Effector CD8-positive, alpha-beta T cell (primary cell): ENCODE results near the gene SESN3.
"Not testable (repeated sequence)": the region's sequence is repeated elsewhere in the genome, so short reads cannot be mapped to it uniquely, and the experiment has no call there.

Source experiments
- DNase-seq: peaks from one replicate; lab custom pipeline; 2025; lab: John Stamatoyannopoulos, UW
- total RNA-seq, 4 experiments: gene quantifications; one replicate each; lab custom pipeline; 2026; lab: John Stamatoyannopoulos, UW

Gene SESN3, protein sequence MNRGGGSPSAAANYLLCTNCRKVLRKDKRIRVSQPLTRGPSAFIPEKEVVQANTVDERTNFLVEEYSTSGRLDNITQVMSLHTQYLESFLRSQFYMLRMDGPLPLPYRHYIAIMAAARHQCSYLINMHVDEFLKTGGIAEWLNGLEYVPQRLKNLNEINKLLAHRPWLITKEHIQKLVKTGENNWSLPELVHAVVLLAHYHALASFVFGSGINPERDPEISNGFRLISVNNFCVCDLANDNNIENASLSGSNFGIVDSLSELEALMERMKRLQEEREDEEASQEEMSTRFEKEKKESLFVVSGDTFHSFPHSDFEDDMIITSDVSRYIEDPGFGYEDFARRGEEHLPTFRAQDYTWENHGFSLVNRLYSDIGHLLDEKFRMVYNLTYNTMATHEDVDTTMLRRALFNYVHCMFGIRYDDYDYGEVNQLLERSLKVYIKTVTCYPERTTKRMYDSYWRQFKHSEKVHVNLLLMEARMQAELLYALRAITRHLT
- 83.9 to 1,002 (median 176) reads per million in 4 experiments for total RNA-seq

DNA sequence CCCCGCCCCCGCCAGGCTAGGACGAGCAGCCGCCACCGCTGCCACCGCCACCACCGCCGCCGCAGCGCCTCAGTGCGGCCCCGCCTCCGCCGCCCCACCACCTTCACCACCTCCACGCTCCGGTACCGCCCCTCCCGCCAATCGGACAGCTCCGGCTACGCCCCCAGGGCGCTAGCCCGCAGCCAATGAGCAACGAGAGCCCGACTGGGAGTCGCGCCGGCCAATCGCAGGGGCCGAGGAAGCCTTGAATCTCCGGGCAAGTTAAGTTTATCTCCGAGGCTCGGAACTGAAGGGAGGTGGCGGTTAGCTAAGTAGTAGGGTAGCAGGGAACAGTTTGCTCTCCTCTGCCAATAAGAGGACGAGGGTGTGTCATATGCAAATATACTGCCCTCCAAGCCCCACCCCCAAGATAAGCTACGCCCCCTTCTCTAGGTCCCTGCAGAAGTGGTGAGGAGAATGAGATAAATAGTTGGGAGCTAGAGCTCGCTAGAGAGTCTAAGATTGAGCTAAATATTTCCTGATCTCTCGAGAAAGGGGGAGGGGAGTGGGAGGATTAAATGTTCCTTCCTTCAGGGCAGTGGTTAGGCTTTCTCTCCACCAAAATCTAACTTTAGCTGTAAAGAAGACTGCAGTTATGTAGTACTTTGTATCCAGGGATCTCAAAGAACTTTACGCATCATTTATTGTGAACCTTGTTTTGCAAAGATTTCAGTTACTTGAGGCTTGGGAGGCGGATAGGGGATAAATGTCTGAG lies at the start of gene SESN3:
Gene SESN3 (minus strand): TSS at position 76 of the 754 bp plus-strand sequence. CDS start 342 bp downstream, outside the sequence.
- DNase-seq, result peak; percentile 97

DNA sequence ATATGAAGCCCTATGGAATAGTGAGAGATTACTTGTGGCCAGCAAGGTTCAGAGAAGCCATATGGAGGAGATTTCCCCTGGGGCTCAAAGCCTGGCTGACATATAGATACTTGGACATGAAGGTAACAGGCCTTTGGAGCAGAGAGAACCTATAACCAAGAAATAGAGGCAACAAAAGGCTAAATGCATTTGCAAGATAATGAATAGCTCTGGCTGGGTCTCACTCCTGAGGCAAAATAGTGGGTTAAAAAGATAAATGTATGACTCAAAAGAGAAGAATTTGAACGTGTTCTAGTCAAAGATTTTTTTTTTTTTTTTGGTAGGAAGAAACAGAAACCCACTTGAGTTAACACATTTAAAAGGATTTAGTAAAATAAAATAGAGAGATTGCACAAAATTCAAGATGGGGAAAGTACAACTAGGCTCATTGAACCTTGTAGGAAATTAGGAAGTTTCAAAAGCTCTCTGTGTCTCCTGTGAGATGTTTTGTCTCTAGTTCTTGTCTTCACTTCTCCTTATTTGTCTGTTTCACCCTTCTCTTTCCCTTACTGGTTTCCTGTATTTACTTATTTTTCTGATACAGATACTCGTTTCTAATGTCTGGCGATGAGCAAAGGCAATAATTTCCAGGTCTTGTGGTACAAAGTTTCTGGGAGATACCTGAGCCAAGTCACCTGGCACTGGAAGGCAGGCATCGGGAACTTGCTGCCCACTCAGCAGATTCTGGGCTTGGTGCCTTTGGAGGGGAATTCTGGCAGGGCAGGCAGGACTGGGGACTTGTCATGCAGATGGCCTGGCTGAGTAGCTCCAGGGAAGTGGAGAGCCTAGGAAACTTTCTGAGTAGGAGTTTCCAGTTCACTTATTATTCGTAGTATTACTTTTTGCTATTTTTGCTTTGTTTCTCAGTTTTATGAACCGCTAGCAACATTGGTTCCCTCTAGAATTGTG lies 49.2 kb upstream of the SESN3 start:
- no peak for DNase-seq

DNA sequence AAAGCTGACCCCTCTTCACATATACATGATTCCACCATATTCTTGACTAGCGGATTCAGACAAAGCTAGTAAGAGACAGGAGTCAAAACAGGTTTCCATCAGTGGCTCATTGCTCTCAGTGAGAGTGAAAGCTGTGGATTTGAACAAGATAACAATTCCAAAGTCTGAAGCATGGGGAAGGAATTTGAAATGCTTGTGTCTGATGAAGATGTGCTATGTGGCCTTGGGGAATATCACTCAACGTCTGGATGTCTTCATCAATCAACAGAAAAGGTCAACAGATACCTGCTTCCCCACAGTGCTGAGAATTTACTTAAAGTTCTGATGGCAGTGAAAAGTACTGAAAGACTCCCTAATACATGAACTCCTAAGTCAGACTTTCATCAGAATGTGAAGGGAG lies 46.9 kb upstream of the SESN3 start:
- DNase-seq, result no peak

DNA sequence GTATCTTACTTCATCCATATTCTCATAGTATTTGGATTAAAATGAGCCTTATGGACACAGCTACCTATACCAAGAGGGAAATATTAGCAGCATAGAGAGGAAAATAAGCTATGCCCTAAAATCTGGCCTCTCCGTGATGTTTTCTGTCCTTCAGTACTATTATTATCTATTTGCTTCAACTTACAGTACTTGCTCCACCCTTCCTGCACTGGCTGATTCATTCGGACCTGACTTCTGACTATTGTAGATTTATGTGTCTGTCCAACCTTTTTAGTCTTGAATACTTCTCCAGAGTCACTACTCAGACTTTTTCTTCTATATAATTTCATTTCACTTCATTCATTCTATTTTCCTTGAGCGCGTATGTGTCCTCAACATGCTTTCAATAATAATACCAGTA lies 45.1 kb upstream of the SESN3 start:
- no peak for DNase-seq

DNA sequence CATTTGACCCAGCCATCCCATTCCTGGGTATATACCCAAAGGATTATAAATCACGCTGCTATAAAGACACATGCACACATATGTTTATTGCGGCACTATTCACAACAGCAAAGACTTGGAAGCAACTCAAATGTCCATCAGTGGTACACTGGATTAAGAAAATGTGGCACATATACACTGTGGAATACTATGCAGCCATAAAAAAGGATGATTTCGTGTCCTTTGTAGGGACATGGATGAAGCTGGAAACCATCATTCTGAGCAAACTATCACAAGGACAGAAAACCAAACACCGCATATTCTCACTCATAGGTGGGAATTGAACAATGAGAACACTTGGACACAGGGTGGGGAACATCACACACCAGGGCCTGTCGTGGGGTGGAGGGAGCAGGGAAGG lies 42.6 kb upstream of the SESN3 start:
- DNase-seq, result not testable (repeated sequence)

DNA sequence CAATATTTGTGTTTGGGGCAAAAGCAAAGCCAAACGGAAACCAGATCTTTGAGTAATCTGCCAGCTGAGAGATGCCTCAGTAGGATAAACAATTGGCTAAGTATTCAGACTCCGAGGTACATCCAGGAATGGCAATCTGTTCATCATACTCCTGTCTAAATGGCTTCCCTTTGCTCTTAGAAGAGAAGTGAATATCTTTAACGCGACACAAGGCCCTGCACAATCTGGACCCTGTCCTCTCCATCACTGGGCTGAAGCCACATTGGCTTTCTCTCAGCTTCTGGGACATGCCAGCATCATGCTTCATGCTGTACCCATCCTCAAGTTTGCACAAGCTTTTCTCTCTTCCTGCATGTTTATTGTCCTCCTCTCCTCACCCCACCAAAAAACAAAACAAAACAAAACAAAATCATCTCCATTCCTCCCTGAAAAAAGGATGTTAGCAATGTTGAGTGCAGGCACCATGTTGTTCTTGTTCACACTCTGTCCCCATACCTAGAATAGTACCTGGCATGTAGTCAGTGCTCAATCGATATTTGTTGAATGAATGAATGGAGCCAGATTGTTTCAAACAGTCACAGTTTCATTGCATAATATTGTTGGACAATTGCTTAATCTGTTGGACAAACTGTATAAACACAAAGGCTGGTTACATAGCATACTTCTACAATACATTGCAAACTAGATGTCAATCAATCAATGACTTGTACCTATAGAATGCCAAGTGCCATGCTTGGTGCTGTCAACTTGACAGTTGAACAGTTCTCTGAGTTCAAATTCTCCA lies 38.2 kb upstream of the SESN3 start:
- no peak for DNase-seq

DNA sequence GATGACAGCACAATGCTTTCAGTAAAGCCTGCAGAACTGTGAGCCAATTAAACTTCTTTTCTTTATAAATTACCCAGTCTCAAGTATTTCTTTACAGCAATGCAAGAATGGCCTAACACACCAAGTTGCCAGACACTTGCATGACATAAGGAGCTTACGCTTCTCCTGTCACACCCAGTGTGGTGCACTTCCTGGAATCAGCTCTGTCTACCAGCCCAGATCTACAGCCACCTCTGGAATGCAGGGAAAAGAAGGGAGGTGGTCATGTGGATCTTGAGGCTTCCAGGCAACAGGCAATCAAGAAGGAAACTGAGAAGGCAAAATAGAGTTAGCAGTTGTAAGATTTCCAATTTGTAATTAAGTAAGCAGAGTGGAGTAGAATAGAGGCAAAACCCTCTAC lies 37.4 kb upstream of the SESN3 start:
- DNase-seq, result no peak

DNA sequence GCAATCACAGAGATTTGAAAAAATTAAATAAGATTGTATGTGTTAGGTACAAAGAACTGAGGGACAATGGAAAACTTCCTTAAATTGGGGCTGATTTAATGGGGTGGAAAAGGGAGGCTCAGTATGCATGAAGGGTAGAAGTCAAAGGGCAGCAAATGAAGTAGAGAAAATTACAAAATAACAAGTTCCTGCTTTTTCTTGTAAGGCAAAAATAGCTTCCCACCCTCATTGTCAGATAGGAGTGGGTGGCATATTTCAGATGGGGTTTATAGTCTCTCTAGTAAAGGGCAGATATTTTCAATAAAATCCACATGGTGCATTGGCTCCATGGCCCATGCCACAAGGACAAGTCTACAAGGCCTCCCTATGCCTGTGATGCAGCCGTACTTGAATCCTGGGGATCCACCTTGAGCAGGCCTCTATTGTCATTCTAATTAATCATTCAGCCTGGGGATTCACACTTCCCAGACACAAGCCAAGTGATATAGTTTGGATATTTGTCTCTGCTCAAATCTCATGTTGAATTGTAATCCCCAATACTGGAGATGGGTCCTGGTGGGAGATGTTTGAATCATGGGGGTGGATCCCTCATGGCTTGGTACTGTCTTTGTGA lies 36.7 kb upstream of the SESN3 start:
- DNase-seq, result no peak

DNA sequence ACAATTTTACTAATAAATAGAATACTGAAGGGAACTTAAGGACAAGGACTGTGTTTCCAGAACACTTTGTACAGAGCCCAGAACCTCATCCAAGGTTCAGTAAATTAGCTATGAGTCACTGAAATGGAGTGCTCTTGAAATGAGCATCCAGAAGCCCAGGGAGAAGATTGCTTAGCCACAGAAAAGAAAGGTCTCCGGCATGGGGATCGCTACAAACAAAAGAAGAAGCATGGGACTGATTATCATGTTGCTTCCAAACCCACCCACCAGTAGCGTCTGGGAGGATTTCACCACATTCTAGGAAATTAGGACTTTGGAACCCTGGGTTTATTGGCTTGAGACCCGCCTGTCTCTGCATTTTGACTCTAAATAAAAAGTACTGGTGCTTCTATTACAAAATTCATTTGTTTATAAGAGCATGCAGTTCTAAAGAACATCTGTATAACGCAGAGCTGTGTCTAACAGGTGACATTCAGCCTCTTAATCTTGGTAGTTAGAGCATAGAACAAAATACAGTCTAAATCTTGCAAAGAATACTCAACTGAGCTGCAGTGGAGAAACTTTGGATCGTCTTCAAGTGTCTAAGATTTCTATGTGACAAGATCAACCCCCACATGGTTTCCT lies 35.9 kb upstream of the SESN3 start:
- DNase-seq, result no peak

DNA sequence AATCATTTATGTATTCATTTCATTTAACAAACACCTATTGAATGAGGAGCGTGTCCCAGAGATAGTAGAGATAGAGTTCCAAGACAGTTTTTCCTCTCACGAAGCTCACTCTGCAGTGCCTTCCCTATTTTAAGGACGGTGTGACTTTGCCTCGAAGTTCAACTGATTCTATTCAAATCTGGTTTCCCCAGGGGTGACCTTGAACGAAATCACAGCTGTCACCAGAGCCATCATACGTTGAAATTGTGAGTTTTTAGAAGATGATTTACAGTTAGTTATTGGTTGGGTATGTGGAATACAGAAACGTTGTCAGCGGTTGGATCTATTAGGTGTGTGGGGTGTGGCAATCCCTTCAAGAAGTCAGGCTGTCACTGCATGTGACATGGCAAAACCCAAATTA lies 33.9 kb upstream of the SESN3 start:
- no peak for DNase-seq

DNA sequence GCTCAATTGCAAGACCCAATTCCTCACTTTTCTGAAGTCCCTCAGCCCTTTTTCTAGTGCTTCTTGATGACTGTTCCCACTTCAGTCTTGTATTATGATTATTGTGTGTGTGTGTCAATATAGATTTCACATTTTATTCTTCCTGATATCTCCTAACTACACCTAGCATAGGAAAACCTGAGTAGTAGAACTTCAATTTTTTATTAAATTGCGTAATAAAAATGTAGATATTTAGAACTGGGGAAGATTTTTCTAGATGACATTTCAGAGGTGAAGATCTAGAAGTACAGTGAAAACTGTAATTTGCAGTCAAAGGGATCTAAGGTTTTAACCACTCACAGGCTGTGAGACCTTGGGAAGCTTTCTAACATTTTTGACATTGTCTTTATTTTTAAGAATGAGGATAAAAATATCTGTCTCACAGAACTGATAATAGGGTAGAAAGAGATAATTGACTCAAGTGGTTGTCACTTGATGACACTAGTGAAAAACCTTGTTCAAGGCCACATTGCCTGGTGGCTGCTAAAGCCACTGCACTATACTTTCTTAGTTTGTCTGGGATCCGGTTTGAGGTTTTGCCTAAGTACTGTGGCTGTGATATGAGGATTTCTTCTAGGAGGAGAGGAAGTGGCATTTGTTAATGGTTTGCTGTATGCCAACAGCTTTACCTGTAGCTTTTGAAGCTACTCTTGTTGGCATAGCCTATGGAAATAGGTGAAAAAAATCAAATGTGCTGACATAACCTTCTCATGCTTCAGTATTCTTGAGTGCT lies 32.2 kb upstream of the SESN3 start:
- DNase-seq, result no peak

DNA sequence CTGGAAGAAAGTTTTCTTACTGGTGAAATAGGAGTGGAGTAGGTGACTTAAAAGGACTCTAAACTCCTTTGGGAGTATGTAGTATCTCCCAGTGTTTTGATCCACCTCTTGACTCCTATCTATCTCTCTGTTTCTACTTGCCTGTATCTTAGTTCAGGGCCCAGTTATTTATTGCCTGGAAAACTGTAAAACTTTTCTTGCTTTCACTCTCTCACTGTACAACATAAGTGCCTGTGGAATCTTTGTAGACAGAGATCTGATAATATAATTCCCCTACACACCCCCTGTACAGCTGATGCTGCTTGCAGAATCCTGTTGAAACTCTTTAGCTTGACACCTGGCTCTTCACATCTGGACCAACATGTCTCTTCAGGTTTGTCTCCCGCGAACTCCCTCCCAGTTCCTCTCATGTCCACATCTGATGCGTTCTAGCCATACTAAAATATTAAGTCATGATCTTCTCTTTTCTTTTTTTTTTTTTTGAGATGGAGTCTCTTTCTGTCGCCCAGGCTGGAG lies 26.5 kb upstream of the SESN3 start:
- DNase-seq, result no peak

DNA sequence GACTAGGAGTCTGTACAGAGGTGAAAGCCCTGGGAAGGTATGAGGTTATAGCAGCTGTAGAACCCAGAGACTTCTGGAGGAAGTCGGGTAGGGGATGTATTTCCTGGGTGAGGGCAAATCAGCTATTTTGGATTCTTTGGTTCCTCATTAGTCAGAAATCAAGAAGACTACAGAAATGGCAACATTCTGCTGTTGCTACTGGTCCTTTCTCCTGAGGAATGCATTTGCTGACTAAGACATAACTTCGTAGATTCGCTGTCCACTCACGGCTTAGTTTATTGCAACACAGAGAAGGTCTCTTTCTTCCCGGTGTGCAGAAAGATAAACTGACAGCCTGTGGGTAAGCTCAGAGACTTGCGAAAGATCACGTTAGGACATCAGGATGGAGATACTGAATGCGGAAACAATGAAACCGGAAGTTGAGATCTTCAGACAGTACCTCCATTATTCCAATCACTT lies 25.3 kb upstream of the SESN3 start:
- no peak for DNase-seq

DNA sequence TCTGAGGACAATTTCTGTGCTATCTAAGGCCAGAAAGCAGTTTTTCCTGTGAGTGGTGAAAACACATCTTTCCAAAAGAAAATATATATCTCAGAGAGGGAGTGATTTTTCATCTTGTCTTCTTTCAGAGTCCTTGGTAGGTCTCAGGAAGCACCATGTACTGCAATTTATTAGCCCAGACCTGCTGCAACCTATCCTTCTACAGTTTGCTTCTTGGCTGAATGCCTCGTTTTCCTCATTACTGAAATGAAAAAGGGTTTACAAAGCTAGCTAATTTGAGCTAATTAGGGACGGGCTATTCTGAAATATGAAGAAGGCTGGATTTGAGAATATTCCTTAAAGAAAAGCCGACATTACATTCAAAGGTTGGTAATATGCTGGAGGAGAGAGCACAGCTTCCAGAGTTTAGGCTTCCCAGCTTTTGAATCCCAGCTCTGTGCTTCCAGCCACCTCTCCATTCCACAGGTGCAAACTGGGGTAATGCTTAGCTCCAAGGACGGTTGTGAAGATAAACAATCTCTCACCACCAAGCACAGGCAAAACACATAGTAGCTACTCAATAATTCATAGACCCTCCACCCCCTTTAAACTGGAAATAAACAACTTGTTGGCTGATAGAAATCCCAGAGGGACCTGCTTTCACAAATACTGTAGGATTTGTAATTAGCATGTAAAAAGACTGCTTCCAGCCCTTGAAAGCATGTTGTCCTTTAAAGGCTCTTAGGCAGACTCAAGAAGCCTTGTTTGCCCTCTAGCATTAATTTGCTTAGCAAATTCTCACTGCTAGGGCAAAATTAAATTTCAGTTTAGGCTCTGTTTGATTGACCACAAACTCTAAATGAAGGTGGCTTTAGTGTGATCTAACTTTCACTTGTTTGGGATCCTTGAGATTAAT lies 24.5 kb upstream of the SESN3 start:
- DNase-seq, result no peak

DNA sequence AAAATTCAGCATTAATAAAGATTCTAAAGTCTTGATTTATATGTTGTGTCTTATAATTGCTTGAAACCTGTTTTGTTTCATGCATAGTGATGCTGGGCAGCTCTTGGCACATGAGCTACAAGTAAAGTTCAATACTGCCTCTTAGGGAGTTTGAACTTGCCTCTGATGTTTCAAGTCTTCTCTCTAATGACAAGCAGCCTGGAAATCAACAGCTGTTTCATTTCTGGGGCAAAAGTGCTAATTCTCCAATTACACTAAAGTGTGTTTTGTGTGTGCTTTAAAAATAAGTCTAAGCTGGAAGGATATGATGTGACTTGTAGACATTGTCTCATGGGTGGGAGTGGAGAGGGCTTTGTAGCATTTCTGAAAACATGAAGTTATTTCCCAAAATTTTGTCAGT lies 23.7 kb upstream of the SESN3 start:
- no peak for DNase-seq

DNA sequence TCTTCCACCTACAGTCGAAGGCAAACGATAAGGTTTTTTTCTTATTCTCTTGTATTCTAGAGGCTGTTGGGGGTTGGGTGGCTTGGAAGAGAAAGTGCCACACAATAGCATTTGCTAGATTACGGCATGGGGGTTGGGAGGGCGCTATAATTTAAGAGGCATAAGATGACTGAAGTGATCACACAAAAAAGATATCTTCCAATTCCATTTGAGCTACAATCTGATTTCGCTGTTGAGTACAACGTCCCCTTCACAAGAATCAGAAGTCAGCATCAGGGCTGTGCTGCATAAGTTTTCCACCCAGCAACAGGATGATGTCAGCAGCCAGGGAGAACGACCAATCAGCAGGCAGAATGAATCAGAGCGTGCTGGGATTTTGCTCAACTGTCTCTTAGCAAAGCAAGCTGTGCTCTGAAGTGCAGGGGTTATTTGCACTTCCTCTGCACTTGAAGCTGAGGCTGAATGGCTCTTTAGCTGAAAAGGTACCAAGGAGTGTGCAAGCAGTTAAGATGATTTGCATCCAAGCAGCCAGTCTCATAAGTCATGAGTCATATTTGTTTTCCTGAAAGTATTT lies 23.2 kb upstream of the SESN3 start:
- peak; percentile 61 for DNase-seq

DNA sequence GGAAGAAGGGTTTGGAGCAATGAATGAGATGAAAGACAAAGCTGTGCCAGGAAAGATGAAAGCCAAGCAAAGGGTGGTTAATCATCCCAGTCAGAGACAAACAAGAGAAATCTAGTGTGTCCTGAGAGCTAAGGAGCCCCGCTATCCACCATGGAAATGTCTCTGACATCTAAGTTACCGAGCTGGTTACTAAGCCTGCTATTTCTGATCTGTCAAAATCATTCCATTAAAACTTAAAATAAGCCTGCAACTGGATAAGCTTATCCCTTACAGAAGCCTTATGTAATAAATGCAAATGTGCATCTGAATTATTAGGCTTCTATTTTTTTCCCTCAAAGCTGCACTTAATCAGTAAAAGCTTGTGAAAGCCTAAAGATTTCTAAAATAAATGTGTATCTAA lies 22.1 kb upstream of the SESN3 start:
- no peak for DNase-seq

DNA sequence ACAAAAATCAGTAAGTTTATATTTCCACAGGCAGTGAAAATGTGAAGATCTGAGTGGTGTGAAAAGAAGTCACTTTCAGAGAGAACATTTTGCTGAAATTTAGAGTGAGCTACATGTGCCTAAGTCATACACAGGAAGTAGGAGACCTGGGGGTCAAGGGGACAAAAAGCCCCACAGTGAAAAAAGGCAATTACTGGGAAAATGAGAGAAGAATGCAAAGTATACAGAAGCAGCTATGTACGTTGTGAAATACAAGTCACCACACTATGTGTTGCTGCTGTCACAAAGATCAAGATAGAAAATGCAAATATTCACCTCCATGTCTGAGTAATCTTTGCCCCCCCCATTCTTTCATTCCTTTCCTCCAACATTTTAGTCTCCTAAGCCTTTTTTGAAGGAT lies 21.6 kb upstream of the SESN3 start:
- DNase-seq, result no peak
